K562 (cell line): ENCODE results near the gene SCTR. TPM values are rescaled to one million over a fixed set of nuclear protein-coding genes. Genes with fewer than 3 reads are reported as not detected.

Experiments
- ATAC-seq: fragments of 200-7000 bp; cut with Tn5 transposase; 3 replicates; pipeline ENCODE4 v1.9.1; 2020; ENCODE audit warnings: moderate library complexity
- BruUV-seq: library from RNA; stranded (reverse); fragments of 400-500 nt; replicated peaks from 2 replicates; lab custom pipeline; 2021; lab: Mats Ljungman, UMichigan
- CTCF ChIA-PET: fragments of 300-600 bp; formaldehyde crosslinking; extraction: SDS; loops from one replicate; lab custom pipeline; 2021; ENCODE audit warnings: low intra/inter-chr PET ratio; lab: Yijun Ruan, JAX
- POLR2A ChIA-PET: fragments of 300-600, 350-650 bp; sonication (Branson Sonifier 250); formaldehyde crosslinking; extraction: SDS; loops from one replicate; lab custom pipeline; 2021; ENCODE audit warnings: antibody characterized with exemption, inconsistent platforms; lab: Yijun Ruan, JAX
- DNase-seq, 4 experiments: peaks; one replicate each; pipeline versions ENCODE4 v3.0.0 to v3.0.0-alpha.2; 2011 to 2018; ENCODE audit warnings: low spot score in 3 of 4, mixed read lengths in 3 of 4; ENCODE audit errors: extremely low read depth in 1 of 4
- FAIRE-seq: peaks from 2 replicates; lab custom pipeline; 2011; peaks lifted over from hg19 to GRCh38; lab: Jason Lieb, UNC
- H2AFZ ChIP-seq: 2 replicates; pipeline ENCODE4 v1.6.0; 2011; ENCODE audit warnings: low read depth, low read length, control low read depth, inconsistent platforms
- H3K27ac ChIP-seq: fragments of 200-600 bp; 3 replicates; pipeline ENCODE4 v1.8.0; 2011; ENCODE audit warnings: low read depth, mild to moderate bottlenecking, control low read depth, inconsistent platforms, low read length, moderate library complexity, mixed read lengths; ENCODE audit errors: extremely low read depth
- H3K27me3 ChIP-seq, 2 experiments: fragments of 300-600 bp in 1 of 2; 2 replicates in 1 of 2; 3 replicates in 1 of 2; pipeline versions ENCODE4 v1.6.0 to v1.8.0; 2011; ENCODE audit warnings: inconsistent platforms in 2 of 2, low read length in 2 of 2, mild to moderate bottlenecking in 1 of 2, mixed read lengths in 1 of 2, moderate library complexity in 1 of 2; ENCODE audit not compliant: control insufficient read depth in 2 of 2, insufficient read depth in 2 of 2
- H3K36me3 ChIP-seq: fragments of 300-600 bp; 3 replicates; pipeline ENCODE4 v1.8.0; 2011; ENCODE audit warnings: mild to moderate bottlenecking, low read length, inconsistent platforms; ENCODE audit not compliant: control insufficient read depth, insufficient read depth
- H3K4me1 ChIP-seq, 2 experiments: fragments of 200-600 bp in 1 of 2; replicated peaks in 1 of 2; 2 replicates in 1 of 2; 3 replicates in 1 of 2; pipeline versions ENCODE4 v1.5.1 to v1.8.0; 2011; ENCODE audit warnings: inconsistent platforms in 2 of 2, low read length in 2 of 2, mild to moderate bottlenecking in 1 of 2, mixed read lengths in 1 of 2, moderate library complexity in 1 of 2; ENCODE audit not compliant: control insufficient read depth in 2 of 2, insufficient read depth in 2 of 2
- H3K4me2 ChIP-seq: 2 replicates; pipeline ENCODE4 v1.6.1; 2011; ENCODE audit warnings: low read length, control low read depth, inconsistent platforms, mixed read lengths; ENCODE audit not compliant: insufficient read depth
- H3K4me3 ChIP-seq: fragments of 200-600 bp; sonication (generic), shearing (Covaris generic); 2 replicates; pipeline ENCODE4 v1.5.1; 2016; ENCODE audit warnings: control low read depth, inconsistent platforms
- H3K79me2 ChIP-seq: fragments of 200-600 bp; 3 replicates; pipeline ENCODE4 v1.8.0; 2011; ENCODE audit warnings: low read length, inconsistent platforms; ENCODE audit not compliant: control insufficient read depth, insufficient read depth
- H3K9ac ChIP-seq, 2 experiments: 2 replicates each; pipeline versions ENCODE4 v1.6.0 to v1.6.1; 2011; ENCODE audit warnings: low read depth in 2 of 2, low read length in 2 of 2, control low read depth in 1 of 2, inconsistent platforms in 1 of 2, mild to moderate bottlenecking in 1 of 2, mixed read lengths in 1 of 2; ENCODE audit not compliant: insufficient read depth in 1 of 2
- H3K9me1 ChIP-seq: one replicate; pipeline ENCODE4 v1.6.0; 2011; ENCODE audit warnings: inconsistent platforms, mild to moderate bottlenecking, low read length, moderate library complexity; ENCODE audit not compliant: control insufficient read depth, insufficient read depth
- H3K9me3 ChIP-seq: replicated peaks from 2 replicates; pipeline ENCODE4 v1.5.1; 2011; ENCODE audit warnings: low read depth, low read length, inconsistent platforms; ENCODE audit not compliant: control insufficient read depth, insufficient read depth
- H4K20me1 ChIP-seq: replicated peaks from 2 replicates; pipeline ENCODE4 v1.6.1; 2011; ENCODE audit warnings: low read length, inconsistent platforms, mixed read lengths; ENCODE audit not compliant: control insufficient read depth, insufficient read depth
- GABPA ChIP-seq: fragments of 200-800 bp; sonication (Bioruptor generic); conservative IDR thresholded peaks from 2 replicates; pipeline ENCODE4 v1.6.1; 2016; ENCODE audit warnings: low read depth, missing genetic modification characterization, missing compliant biosample characterization
- KLF16 ChIP-seq: IDR thresholded peaks from 2 replicates; pipeline ENCODE4 v1.6.1; 2016; ENCODE audit warnings: antibody characterized with exemption
- MCM2 ChIP-seq: fragments of 450-650 bp; IDR thresholded peaks from 2 replicates; pipeline ENCODE4 v1.6.1; 2017; ENCODE audit warnings: low read depth, mild to moderate bottlenecking
- ZFP1 ChIP-seq: fragments of 450-650 bp; formaldehyde crosslinking; IDR thresholded peaks from 2 replicates; pipeline ENCODE4 v1.4.0; 2020; ENCODE audit warnings: mild to moderate bottlenecking, mixed read lengths
- WGBS: fragments of 100-300 bp; shearing (Covaris generic); methylation state at CpG from one replicate; pipeline ENCODE4 v1.1.6; 2016; ENCODE audit warnings: low coverage, mixed read lengths; ENCODE audit not compliant: insufficient coverage; ENCODE audit errors: missing lambda C conversion rate; 5-methylcytosine and 5-hydroxymethylcytosine counted together
- in situ Hi-C: fragments of 300-500 bp; cut with MboI; formaldehyde crosslinking; loops from 4 replicates; pipeline ENCODE4 v1.15.0; 2018; ENCODE audit warnings: inconsistent platforms, mixed read lengths
- intact Hi-C: fragments of 100-400 bp; cut with micrococcal nuclease; formaldehyde crosslinking; loops from 2 replicates; pipeline ENCODE4 v1.14.2; 2022
- polyA plus RNA-seq, 8 experiments: library from polyadenylated mRNA; depleted of rRNA in 4 of 8; stranded (reverse) in 5 of 8; unstranded in 3 of 8; fragments of >200 nt; fragmentation: Nextera tagmentation in 2 of 8; fragmentation: Illumina TruSeq in 1 of 8; extraction: Ambion mirVana in 2 of 8; extraction: Trizol in 1 of 8; gene quantifications; 2 replicates each; pipeline versions ENCODE4 v1.2.1 to v1.2.3, GENCODE V29; 2011 to 2014; ENCODE audit warnings: inconsistent platforms in 1 of 8, missing spikeins in 1 of 8
- total RNA-seq, 7 experiments: library from RNA; depleted of rRNA in 6 of 7; stranded (reverse); fragments of >200 nt in 6 of 7; fragmentation: Illumina TruSeq in 2 of 7; extraction: Trizol in 2 of 7; gene quantifications; 2 replicates each; pipeline versions ENCODE4 v1.2.1 to v1.2.3, GENCODE V29; 2011 to 2021; ENCODE audit warnings: low replicate concordance in 1 of 7

Gene SCTR
- total and polyA plus RNA-seq, 9 of the 15 experiments (the other 6 are each of a cell fraction or from before 2014, with no cell fraction given): not detected

GRCh38 chr2:119455066-119455718, 69.1 kb downstream of the SCTR start:
- Histone ChIP-seq H3K9me3 (no peaks in the 10 kb centered on the region), H3K9ac (no peak overlapping the region), H3K4me2 (no peak overlapping the region), H3K27ac (no peak overlapping the region), H4K20me1 (no peaks in the 10 kb centered on the region; the same call in 1 of the 2 replicates), H2AFZ (no peak overlapping the region), H3K36me3 (no peaks in the 10 kb centered on the region), H3K79me2 (no peaks in the 10 kb centered on the region), H3K4me3 (no peak overlapping the region), H3K27me3 (peaks cover 20 to 44% of the 10 kb centered on the region in 2 experiments; a peak in 4 of 5 replicates), H3K9me1 (no peaks in the 10 kb centered on the region), H3K4me1 (no peaks in the 10 kb centered on the region)
- in situ Hi-C loops: no loop called here
- FAIRE-seq (no peak), DNase-seq (no peak), ATAC-seq (no peak)
- no TSS peak for BruUV-seq
- under 1% methylated on average over 13 of the region's 13 CpGs for WGBS
- intact Hi-C loops: no loop called here
- POLR2A ChIA-PET: interaction anchor here (0.8 kb wide), 1 partner anchor 10 kb away, joined by 3 read pairs; no protein-coding TSS in a partner anchor
- TF ChIP-seq MCM2 (no peak), GABPA (peak; percentile 61)
- TF ChIP-seq, all 486 proteins: peak for 1
- CTCF ChIA-PET: no interaction called here

GRCh38 chr2:119453972-119454593, 70.2 kb downstream of the SCTR start:
- in situ Hi-C loops: no loop called here
- WGBS: 1% methylated on average over 12 of the region's 12 CpGs
- Histone ChIP-seq H3K27ac (no peak overlapping the region), H3K9me3 (no peaks in the 10 kb centered on the region), H4K20me1 (no peaks in the 10 kb centered on the region; the same call in 1 of the 2 replicates), H3K9ac (no peak overlapping the region), H3K79me2 (no peaks in the 10 kb centered on the region), H3K4me1 (no peaks in the 10 kb centered on the region), H3K9me1 (no peaks in the 10 kb centered on the region), H3K36me3 (no peaks in the 10 kb centered on the region), H3K4me3 (no peak overlapping the region), H3K4me2 (no peak overlapping the region), H2AFZ (no peak overlapping the region), H3K27me3 (peaks cover 15 to 41% of the 10 kb centered on the region in 2 experiments; a peak in 4 of 5 replicates)
- FAIRE-seq (no peak), DNase-seq (no peak), ATAC-seq (no peak)
- ChIA-PET POLR2A (interaction anchor here (0.8 kb wide), 1 partner anchor 9 kb away, joined by 3 read pairs; no protein-coding TSS in a partner anchor), CTCF (no interaction called here)
- no TSS peak for BruUV-seq
- intact Hi-C loops: no loop called here
- TF ChIP-seq ZFP1 (CRISPR knock-in tag): no peak
- TF ChIP-seq KLF16: no peak
